ENCODE measurements around the gene ANHX.
A peak's percentile ranks its signal among the peaks of the same experiment; 100 is the strongest.

Gene ANHX

GRCh38 chr12:133227281-133227852 lies 8.3 kb downstream of the ANHX start:
- Histone ChIP-seq H3K27me3 (ENCODE audit: control insufficient read depth, insufficient read depth, low read length) (no peaks in the 10 kb centered on the region), H3K36me3 (ENCODE audit: insufficient read depth, low read length) (no peaks in the 10 kb centered on the region), H3K9me3 (replicated peaks; ENCODE audit: low read length) (peaks cover 29% of the 10 kb centered on the region)

GRCh38 chr12:133226690-133227089 lies 9.0 kb downstream of the ANHX start:
- no peaks in the 10 kb centered on the region for H3K4me1 ChIP-seq (ENCODE audit: control insufficient read depth, insufficient read depth, low read length)
- no peak overlapping the region for H3K9ac ChIP-seq (ENCODE audit: low read depth, low read length)
- no peaks in the 10 kb centered on the region for H3K27me3 ChIP-seq (ENCODE audit: control insufficient read depth, insufficient read depth, low read length)
- no peak overlapping the region for H3K4me2 ChIP-seq (ENCODE audit: low read length)
- H3K36me3 ChIP-seq (ENCODE audit: insufficient read depth, low read length), result no peaks in the 10 kb centered on the region
- no peak overlapping the region for H3K4me3 ChIP-seq (ENCODE audit: low read length)
- H3K9me3 ChIP-seq (replicated peaks; ENCODE audit: low read length), result peaks cover 29% of the 10 kb centered on the region

More at GRCh38 chr12:133227281-133227852, 8.3 kb downstream of the ANHX start:
- Histone ChIP-seq H3K9ac (ENCODE audit: low read depth, low read length) (no peak overlapping the region), H3K4me2 (ENCODE audit: low read length) (no peak overlapping the region), H3K4me1 (ENCODE audit: control insufficient read depth, insufficient read depth, low read length) (no peaks in the 10 kb centered on the region), H3K4me3 (ENCODE audit: low read length) (no peak overlapping the region)

GRCh38 chr12:133225527-133225926 lies 10.2 kb downstream of the ANHX start:
- Histone ChIP-seq H3K4me3 (ENCODE audit: low read length) (no peak overlapping the region), H3K9me3 (replicated peaks; ENCODE audit: low read length) (peaks cover 34% of the 10 kb centered on the region), H3K4me2 (ENCODE audit: low read length) (no peak overlapping the region), H3K27me3 (ENCODE audit: control insufficient read depth, insufficient read depth, low read length) (no peaks in the 10 kb centered on the region), H3K9ac (ENCODE audit: low read depth, low read length) (no peak overlapping the region), H3K36me3 (ENCODE audit: insufficient read depth, low read length) (no peaks in the 10 kb centered on the region), H3K4me1 (ENCODE audit: control insufficient read depth, insufficient read depth, low read length) (no peaks in the 10 kb centered on the region)

- Histone ChIP-seq H3K36me3 (ENCODE audit: insufficient read depth, low read length) (no peaks in the 10 kb centered on the region), H3K9me3 (replicated peaks; ENCODE audit: low read length) (peaks cover 23% of the 10 kb centered on the region), H3K27me3 (ENCODE audit: control insufficient read depth, insufficient read depth, low read length) (no peaks in the 10 kb centered on the region), H3K4me3 (ENCODE audit: low read length) (no peak overlapping the region), H3K4me1 (ENCODE audit: control insufficient read depth, insufficient read depth, low read length) (no peaks in the 10 kb centered on the region), H3K4me2 (ENCODE audit: low read length) (no peak overlapping the region), H3K9ac (ENCODE audit: low read depth, low read length) (no peak overlapping the region)
These were observed 13.5 kb downstream of the ANHX start for GRCh38 chr12:133222211-133222610.

- Histone ChIP-seq H3K4me1 (ENCODE audit: control insufficient read depth, insufficient read depth, low read length) (no peaks in the 10 kb centered on the region), H3K36me3 (ENCODE audit: insufficient read depth, low read length) (no peaks in the 10 kb centered on the region), H3K27me3 (ENCODE audit: control insufficient read depth, insufficient read depth, low read length) (no peaks in the 10 kb centered on the region), H3K9me3 (replicated peaks; ENCODE audit: low read length) (peaks cover 19% of the 10 kb centered on the region), H3K4me2 (ENCODE audit: low read length) (no peak overlapping the region), H3K9ac (ENCODE audit: low read depth, low read length) (no peak overlapping the region), H3K4me3 (ENCODE audit: low read length) (no peak overlapping the region)
These were observed 14.4 kb downstream of the ANHX start for GRCh38 chr12:133221241-133221640.

- no peak overlapping the region for H3K9ac ChIP-seq (ENCODE audit: low read depth, low read length)
- H3K4me3 ChIP-seq (ENCODE audit: low read length), result no peak overlapping the region
- H3K9me3 ChIP-seq (replicated peaks; ENCODE audit: low read length), result peaks cover 20% of the 10 kb centered on the region
- H3K36me3 ChIP-seq (ENCODE audit: insufficient read depth, low read length), result no peaks in the 10 kb centered on the region
- no peaks in the 10 kb centered on the region for H3K27me3 ChIP-seq (ENCODE audit: control insufficient read depth, insufficient read depth, low read length)
- no peaks in the 10 kb centered on the region for H3K4me1 ChIP-seq (ENCODE audit: control insufficient read depth, insufficient read depth, low read length)
- no peak overlapping the region for H3K4me2 ChIP-seq (ENCODE audit: low read length)
These were observed 15.2 kb downstream of the ANHX start for GRCh38 chr12:133220521-133220920.

- H3K9ac ChIP-seq (ENCODE audit: low read depth, low read length), result no peak overlapping the region
- no peak overlapping the region for H3K4me3 ChIP-seq (ENCODE audit: low read length)
- peaks cover 20% of the 10 kb centered on the region for H3K9me3 ChIP-seq (replicated peaks; ENCODE audit: low read length)
- H3K4me1 ChIP-seq (ENCODE audit: control insufficient read depth, insufficient read depth, low read length), result no peaks in the 10 kb centered on the region
- no peaks in the 10 kb centered on the region for H3K27me3 ChIP-seq (ENCODE audit: control insufficient read depth, insufficient read depth, low read length)
- no peaks in the 10 kb centered on the region for H3K36me3 ChIP-seq (ENCODE audit: insufficient read depth, low read length)
- no peak overlapping the region for H3K4me2 ChIP-seq (ENCODE audit: low read length)
These were observed 18.5 kb downstream of the ANHX start for GRCh38 chr12:133217219-133217618.

GRCh38 chr12:133215724-133216123 lies 20.0 kb downstream of the ANHX start:
- H3K36me3 ChIP-seq (ENCODE audit: insufficient read depth, low read length), result no peaks in the 10 kb centered on the region
- H3K4me2 ChIP-seq (ENCODE audit: low read length), result no peak overlapping the region
- H3K9me3 ChIP-seq (replicated peaks; ENCODE audit: low read length), result peaks cover 15% of the 10 kb centered on the region
- no peaks in the 10 kb centered on the region for H3K27me3 ChIP-seq (ENCODE audit: control insufficient read depth, insufficient read depth, low read length)
- H3K4me3 ChIP-seq (ENCODE audit: low read length), result no peak overlapping the region
- no peak overlapping the region for H3K9ac ChIP-seq (ENCODE audit: low read depth, low read length)
- no peaks in the 10 kb centered on the region for H3K4me1 ChIP-seq (ENCODE audit: control insufficient read depth, insufficient read depth, low read length)

- peaks cover 30% of the 10 kb centered on the region for H3K36me3 ChIP-seq (ENCODE audit: insufficient read depth, low read length)
- H3K27me3 ChIP-seq (ENCODE audit: control insufficient read depth, insufficient read depth, low read length), result no peaks in the 10 kb centered on the region
These were observed 29.3 kb downstream of the ANHX start for GRCh38 chr12:133206390-133206789.

GRCh38 chr12:133204264-133204603 lies 31.4 kb downstream of the ANHX start:
- Histone ChIP-seq H3K9ac (ENCODE audit: low read depth, low read length) (no peak overlapping the region), H3K4me3 (ENCODE audit: low read length) (peak overlapping the region; percentile 4), H3K4me2 (ENCODE audit: low read length) (no peak overlapping the region), H3K4me1 (ENCODE audit: control insufficient read depth, insufficient read depth, low read length) (no peaks in the 10 kb centered on the region), H3K36me3 (ENCODE audit: insufficient read depth, low read length) (peaks cover 39% of the 10 kb centered on the region), H3K9me3 (replicated peaks; ENCODE audit: low read length) (peaks cover 64% of the 10 kb centered on the region), H3K27me3 (ENCODE audit: control insufficient read depth, insufficient read depth, low read length) (no peaks in the 10 kb centered on the region)

More at GRCh38 chr12:133206390-133206789, 29.3 kb downstream of the ANHX start:
- no peak overlapping the region for H3K9ac ChIP-seq (ENCODE audit: low read depth, low read length)
- no peak overlapping the region for H3K4me2 ChIP-seq (ENCODE audit: low read length)
- peaks cover 62% of the 10 kb centered on the region for H3K9me3 ChIP-seq (replicated peaks; ENCODE audit: low read length)
- H3K4me3 ChIP-seq (ENCODE audit: low read length), result no peak overlapping the region
- no peaks in the 10 kb centered on the region for H3K4me1 ChIP-seq (ENCODE audit: control insufficient read depth, insufficient read depth, low read length)

GRCh38 chr12:133203344-133204263 lies 32.1 kb downstream of the ANHX start:
- H3K27me3 ChIP-seq (ENCODE audit: control insufficient read depth, insufficient read depth, low read length), result no peaks in the 10 kb centered on the region
- H3K36me3 ChIP-seq (ENCODE audit: insufficient read depth, low read length), result peaks cover 39% of the 10 kb centered on the region
- no peaks in the 10 kb centered on the region for H3K4me1 ChIP-seq (ENCODE audit: control insufficient read depth, insufficient read depth, low read length)
- no peak overlapping the region for H3K4me2 ChIP-seq (ENCODE audit: low read length)
- H3K4me3 ChIP-seq (ENCODE audit: low read length), result peak overlapping the region; percentile 4
- no peak overlapping the region for H3K9ac ChIP-seq (ENCODE audit: low read depth, low read length)
- H3K9me3 ChIP-seq (replicated peaks; ENCODE audit: low read length), result peaks cover 64% of the 10 kb centered on the region
